GM18909 (cell line): ENCODE data around the gene ZDHHC21.
"Not testable (repeated sequence)": the region's sequence is repeated elsewhere in the genome, so short reads cannot be mapped to it uniquely, and the experiment has no call there.

ENCODE experiments used
- ATAC-seq: cut with Tn5 transposase; IDR thresholded peaks from one replicate; pipeline ENCODE4 v1.9.1; 2021; ENCODE audit warnings: mild to moderate bottlenecking; ENCODE audit not compliant: unreplicated experiment, poor library complexity

ZDHHC21 gene

GRCh38 chr9:14686168-14686567, 7.1 kb downstream of the ZDHHC21 start:
- ATAC-seq, result no peak

- ATAC-seq, result not testable (repeated sequence)
Measured at GRCh38 chr9:14682616-14683015, 10.6 kb downstream of the ZDHHC21 start.

GRCh38 chr9:14678776-14679175, 14.5 kb downstream of the ZDHHC21 start:
- ATAC-seq, result no peak

GRCh38 chr9:14677872-14678271, 15.4 kb downstream of the ZDHHC21 start:
- no peak for ATAC-seq

GRCh38 chr9:14677396-14677795, 15.8 kb downstream of the ZDHHC21 start:
- no peak for ATAC-seq

GRCh38 chr9:14674630-14675029, 18.6 kb downstream of the ZDHHC21 start:
- ATAC-seq, result peak; percentile 52

- no peak for ATAC-seq
Measured at GRCh38 chr9:14671377-14671776, 21.9 kb downstream of the ZDHHC21 start.

GRCh38 chr9:14670718-14671117, 22.5 kb downstream of the ZDHHC21 start:
- no peak for ATAC-seq

- not testable (repeated sequence) for ATAC-seq
Measured at GRCh38 chr9:14664022-14664421, 29.2 kb downstream of the ZDHHC21 start.

GRCh38 chr9:14662060-14662453, 31.2 kb downstream of the ZDHHC21 start:
- ATAC-seq, result no peak

GRCh38 chr9:14661421-14662059, 31.7 kb downstream of the ZDHHC21 start:
- peak; percentile 59 for ATAC-seq

- no peak for ATAC-seq
Measured at GRCh38 chr9:14660721-14661120, 32.5 kb downstream of the ZDHHC21 start.

GRCh38 chr9:14654932-14655331, 38.3 kb downstream of the ZDHHC21 start:
- no peak for ATAC-seq

GRCh38 chr9:14653511-14653910, 39.7 kb downstream of the ZDHHC21 start:
- no peak for ATAC-seq

- ATAC-seq, result no peak
Measured at GRCh38 chr9:14652729-14653377, 40.4 kb downstream of the ZDHHC21 start.

GRCh38 chr9:14650596-14650995, 42.6 kb downstream of the ZDHHC21 start:
- no peak for ATAC-seq

- ATAC-seq, result no peak
Measured at GRCh38 chr9:14645648-14646047, 47.6 kb downstream of the ZDHHC21 start.

- no peak for ATAC-seq
Measured at GRCh38 chr9:14640967-14641366, 52.3 kb downstream of the ZDHHC21 start.

- no peak for ATAC-seq
Measured at GRCh38 chr9:14640294-14640693, 52.9 kb downstream of the ZDHHC21 start.

GRCh38 chr9:14633906-14634565, 59.2 kb downstream of the ZDHHC21 start:
- no peak for ATAC-seq

- no peak for ATAC-seq
Measured at GRCh38 chr9:14633148-14633547, 60.1 kb downstream of the ZDHHC21 start.

- ATAC-seq, result no peak
Measured at GRCh38 chr9:14627513-14627912, 65.7 kb downstream of the ZDHHC21 start.
